Mesenchymal stem cell (in vitro differentiated cells and primary cell): ENCODE data around the gene PPP6R2.

Experiments
- DNase-seq: peaks from one replicate; pipeline ENCODE4 v3.0.0-alpha.2; 2013
- H2AFZ ChIP-seq: one replicate; pipeline ENCODE4 v1.6.1; 2013; ENCODE audit warnings: low read depth, mild to moderate bottlenecking, control low read depth, inconsistent platforms, low read length, moderate library complexity
- H2AK5ac ChIP-seq: 2 replicates; pipeline ENCODE4 v1.6.1; 2013; ENCODE audit warnings: low read length, moderate library complexity, mild to moderate bottlenecking, inconsistent platforms; ENCODE audit not compliant: severe bottlenecking
- H2BK120ac ChIP-seq: one replicate; pipeline ENCODE4 v1.6.1; 2013; ENCODE audit warnings: low read depth, mild to moderate bottlenecking, inconsistent platforms, low read length, moderate library complexity
- H2BK12ac ChIP-seq, 2 experiments: one replicate each; pipeline ENCODE4 v1.6.1; 2013; ENCODE audit warnings: inconsistent platforms in 2 of 2, low read length in 2 of 2, mild to moderate bottlenecking in 2 of 2, moderate library complexity in 2 of 2, control low read depth in 1 of 2
- H2BK15ac ChIP-seq: one replicate; pipeline ENCODE4 v1.6.1; 2013; ENCODE audit warnings: mild to moderate bottlenecking, low read depth, inconsistent platforms; ENCODE audit not compliant: poor library complexity, severe bottlenecking
- H2BK5ac ChIP-seq: 2 replicates; pipeline ENCODE4 v1.6.1; 2013; ENCODE audit warnings: low read depth, mild to moderate bottlenecking, low read length, control low read depth, inconsistent platforms; ENCODE audit not compliant: poor library complexity, severe bottlenecking
- H3K14ac ChIP-seq, 2 experiments: one replicate each; pipeline ENCODE4 v1.6.1; 2013; ENCODE audit warnings: inconsistent platforms in 2 of 2, low read length in 2 of 2, control low read depth in 1 of 2, mild to moderate bottlenecking in 1 of 2, moderate library complexity in 1 of 2
- H3K18ac ChIP-seq, 2 experiments: one replicate each; pipeline ENCODE4 v1.6.1; 2013; ENCODE audit warnings: inconsistent platforms in 2 of 2, low read length in 2 of 2, control low read depth in 1 of 2, low read depth in 1 of 2, mild to moderate bottlenecking in 1 of 2
- H3K23ac ChIP-seq, 2 experiments: one replicate each; pipeline ENCODE4 v1.6.1; 2013; ENCODE audit warnings: inconsistent platforms in 2 of 2, low read length in 2 of 2, mild to moderate bottlenecking in 2 of 2, moderate library complexity in 2 of 2, control low read depth in 1 of 2
- H3K27ac ChIP-seq: 2 replicates; pipeline ENCODE4 v1.5.1; 2013; ENCODE audit warnings: mild to moderate bottlenecking, moderate library complexity, low read length, control low read depth, inconsistent platforms; ENCODE audit not compliant: poor library complexity, severe bottlenecking
- H3K27me3 ChIP-seq, 2 experiments: 2 replicates each; pipeline versions ENCODE4 v1.6.1 to v1.7.0; 2013; ENCODE audit warnings: low read length in 2 of 2, mild to moderate bottlenecking in 2 of 2, moderate library complexity in 2 of 2, control low read depth in 1 of 2, inconsistent platforms in 1 of 2; ENCODE audit not compliant: control insufficient read depth in 1 of 2, insufficient read depth in 1 of 2
- H3K36me3 ChIP-seq, 2 experiments: 2 replicates each; pipeline versions ENCODE4 v1.6.1 to v1.7.0; 2013; ENCODE audit warnings: low read length in 2 of 2, control low read depth in 1 of 2, inconsistent platforms in 1 of 2, low read depth in 1 of 2, mild to moderate bottlenecking in 1 of 2; ENCODE audit not compliant: insufficient read depth in 2 of 2, control insufficient read depth in 1 of 2
- H3K4ac ChIP-seq, 2 experiments: one replicate each; pipeline ENCODE4 v1.6.1; 2013; ENCODE audit warnings: inconsistent platforms in 2 of 2, low read length in 2 of 2, mild to moderate bottlenecking in 2 of 2, moderate library complexity in 2 of 2, control low read depth in 1 of 2, low read depth in 1 of 2
- H3K4me1 ChIP-seq: 2 replicates; pipeline ENCODE4 v1.6.1; 2013; ENCODE audit warnings: low read depth, low read length, control low read depth; ENCODE audit not compliant: control insufficient read depth, insufficient read depth
- H3K4me2 ChIP-seq: 2 replicates; pipeline ENCODE4 v1.6.1; 2013; ENCODE audit warnings: low read length, mild to moderate bottlenecking, inconsistent platforms; ENCODE audit not compliant: poor library complexity, severe bottlenecking
- H3K4me3 ChIP-seq, 2 experiments: 2 replicates each; pipeline versions ENCODE4 v1.5.1 to v1.7.0; 2013; ENCODE audit warnings: low read length in 2 of 2, mild to moderate bottlenecking in 2 of 2, control low read depth in 1 of 2, low read depth in 1 of 2; ENCODE audit not compliant: insufficient read depth in 1 of 2
- H3K79me1 ChIP-seq: replicated peaks from 2 replicates; pipeline ENCODE4 v1.6.1; 2013; ENCODE audit warnings: mild to moderate bottlenecking, control low read depth, low read length, inconsistent platforms; ENCODE audit not compliant: poor library complexity, severe bottlenecking
- H3K9ac ChIP-seq: 2 replicates; pipeline ENCODE4 v1.7.0; 2013; ENCODE audit warnings: mild to moderate bottlenecking, low read length, moderate library complexity
- H3K9me3 ChIP-seq: 2 replicates; pipeline ENCODE4 v1.7.0; 2013; ENCODE audit warnings: mild to moderate bottlenecking, low read length; ENCODE audit not compliant: control insufficient read depth
- H4K8ac ChIP-seq: one replicate; pipeline ENCODE4 v1.6.1; 2013; ENCODE audit warnings: inconsistent platforms, mild to moderate bottlenecking, low read length, moderate library complexity
- H4K91ac ChIP-seq: one replicate; pipeline ENCODE4 v1.6.1; 2013; ENCODE audit warnings: mild to moderate bottlenecking, low read length, inconsistent platforms
- WGBS: methylation state at CpG from one replicate; pipeline ENCODE4 v1.1.7; 2013; ENCODE audit warnings: mixed read lengths; 5-methylcytosine and 5-hydroxymethylcytosine counted together

PPP6R2 gene

GRCh38 chr22:50489363-50490243 lies 146.5 kb downstream of the PPP6R2 start:
- Histone ChIP-seq H2BK120ac (no peak overlapping the region), H3K9ac (no peak overlapping the region), H2BK5ac (no peak overlapping the region), H3K9me3 (no peaks in the 10 kb centered on the region), H3K27ac (no peak overlapping the region), H4K8ac (no peak overlapping the region), H3K79me1 (no peaks in the 10 kb centered on the region), H2BK12ac (no peak overlapping the region), H4K91ac (no peak overlapping the region), H3K23ac (no peak overlapping the region), H3K14ac (no peak overlapping the region), H3K36me3 (peaks cover 0 to 4% of the 10 kb centered on the region in 2 experiments), H3K18ac (no peak overlapping the region), H3K4me1 (peaks cover 22% of the 10 kb centered on the region), H2BK15ac (no peak overlapping the region), H2AFZ (no peak overlapping the region), H2AK5ac (no peak overlapping the region), H3K27me3 (peaks cover 0 to 39% of the 10 kb centered on the region in 2 experiments), H3K4ac (no peak overlapping the region), H3K4me2 (no peak overlapping the region), H3K4me3 (peak overlapping the region in 1 of 2 experiments; percentile 7)
- no peak for DNase-seq
- WGBS = 90% methylated on average over 31 of the region's 31 CpGs

GRCh38 chr22:50490531-50491308 lies 147.6 kb downstream of the PPP6R2 start:
- Histone ChIP-seq H3K9me3 (no peaks in the 10 kb centered on the region), H3K4me2 (no peak overlapping the region), H4K91ac (no peak overlapping the region), H2BK15ac (no peak overlapping the region), H3K27ac (no peak overlapping the region), H3K18ac (no peak overlapping the region), H3K4me1 (peaks cover 18% of the 10 kb centered on the region), H2BK120ac (no peak overlapping the region), H2AFZ (no peak overlapping the region), H3K9ac (no peak overlapping the region), H2AK5ac (no peak overlapping the region), H3K14ac (no peak overlapping the region), H3K27me3 (peaks cover 0 to 34% of the 10 kb centered on the region in 2 experiments), H3K36me3 (peaks cover 0 to 4% of the 10 kb centered on the region in 2 experiments), H2BK5ac (no peak overlapping the region), H3K79me1 (no peaks in the 10 kb centered on the region), H3K4ac (no peak overlapping the region), H3K4me3 (no peak overlapping the region), H4K8ac (no peak overlapping the region), H2BK12ac (no peak overlapping the region), H3K23ac (no peak overlapping the region)
- DNase-seq = no peak
- 85% methylated on average over 27 of the region's 27 CpGs for WGBS
